COLO668 (cell line): ENCODE results near the gene PRDM5.

ENCODE experiments used
- DNase-seq: peaks from one replicate; lab custom pipeline; 2025; ENCODE audit not compliant: unreplicated experiment; lab: John Stamatoyannopoulos, UW

Gene PRDM5

DNA sequence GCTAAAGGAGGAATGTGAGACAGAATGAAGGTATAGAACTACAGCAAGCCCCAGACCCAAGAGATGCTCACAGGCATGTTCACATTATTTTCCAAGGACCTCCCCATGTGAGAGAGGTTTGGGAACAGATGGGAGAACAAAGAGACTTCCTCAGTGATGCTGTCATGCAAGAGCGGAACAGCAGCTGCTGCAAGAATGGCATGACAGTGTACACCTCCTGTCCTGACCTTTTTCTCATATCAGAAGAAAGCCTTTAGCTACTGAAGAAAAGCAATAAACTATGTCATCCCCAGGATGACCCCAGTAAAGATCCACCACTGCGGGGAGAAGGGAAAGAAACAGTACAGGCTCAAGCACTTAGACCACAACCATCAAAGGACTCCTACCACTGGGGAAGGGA, 7.2 kb downstream of the PRDM5 start:
- DNase-seq: peak; percentile 26

DNA sequence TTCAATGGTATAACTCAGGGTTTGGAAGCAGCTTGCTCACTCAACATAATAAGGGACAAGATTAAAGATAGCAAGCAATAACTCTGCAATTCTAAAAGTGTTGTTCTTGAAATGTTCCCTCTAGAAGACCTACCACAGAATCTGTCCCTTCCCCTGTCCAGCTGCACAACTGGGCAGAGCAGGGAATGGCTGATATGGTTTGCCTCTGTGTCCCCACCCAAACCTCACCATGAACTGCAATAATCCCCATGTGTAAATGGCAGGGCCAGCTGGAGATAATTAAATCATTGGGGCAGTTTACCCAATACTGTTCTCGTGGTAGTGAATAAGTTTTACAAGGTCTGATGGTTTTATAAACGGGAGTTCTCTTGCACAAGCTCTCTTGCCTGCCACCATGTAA, 19.1 kb downstream of the PRDM5 start:
- DNase-seq: no peak

DNA sequence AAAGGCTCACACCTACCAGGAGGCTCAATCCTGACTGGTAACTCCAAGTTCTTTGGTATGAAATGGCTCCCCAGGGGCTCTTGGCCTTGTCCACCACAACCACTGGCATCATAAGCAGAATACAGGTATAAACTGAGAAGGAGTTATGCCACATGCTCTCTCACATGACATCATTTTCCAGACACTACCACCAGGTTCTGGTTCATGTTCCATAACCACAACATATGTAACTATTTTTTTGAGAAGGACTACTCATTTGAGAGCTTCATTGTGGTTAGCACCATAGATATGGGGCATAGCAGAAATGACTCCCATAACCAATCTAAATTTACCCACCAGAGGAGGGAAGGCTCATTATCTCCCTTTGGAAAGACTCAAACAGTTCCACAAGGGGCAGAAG, 19.6 kb downstream of the PRDM5 start:
- no peak for DNase-seq

DNA sequence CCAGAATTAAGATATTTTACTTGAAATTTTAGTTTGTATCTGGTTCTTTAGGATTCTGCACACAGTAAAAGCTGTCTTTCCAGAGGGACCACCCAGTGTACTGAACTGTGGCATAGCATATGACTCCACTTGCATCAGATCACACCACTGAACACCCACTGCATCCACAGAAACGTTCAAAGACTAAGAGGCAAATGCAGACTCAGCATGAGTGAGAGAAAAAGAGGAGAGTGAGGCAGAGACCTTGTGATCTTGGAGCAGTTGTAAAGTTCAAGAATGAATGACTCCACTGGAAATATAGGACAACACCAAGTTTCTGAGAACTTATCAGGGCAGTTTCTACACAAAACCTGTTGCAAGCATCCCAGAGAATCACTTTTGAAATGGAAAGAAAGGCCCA, 20.8 kb downstream of the PRDM5 start:
- no peak for DNase-seq

DNA sequence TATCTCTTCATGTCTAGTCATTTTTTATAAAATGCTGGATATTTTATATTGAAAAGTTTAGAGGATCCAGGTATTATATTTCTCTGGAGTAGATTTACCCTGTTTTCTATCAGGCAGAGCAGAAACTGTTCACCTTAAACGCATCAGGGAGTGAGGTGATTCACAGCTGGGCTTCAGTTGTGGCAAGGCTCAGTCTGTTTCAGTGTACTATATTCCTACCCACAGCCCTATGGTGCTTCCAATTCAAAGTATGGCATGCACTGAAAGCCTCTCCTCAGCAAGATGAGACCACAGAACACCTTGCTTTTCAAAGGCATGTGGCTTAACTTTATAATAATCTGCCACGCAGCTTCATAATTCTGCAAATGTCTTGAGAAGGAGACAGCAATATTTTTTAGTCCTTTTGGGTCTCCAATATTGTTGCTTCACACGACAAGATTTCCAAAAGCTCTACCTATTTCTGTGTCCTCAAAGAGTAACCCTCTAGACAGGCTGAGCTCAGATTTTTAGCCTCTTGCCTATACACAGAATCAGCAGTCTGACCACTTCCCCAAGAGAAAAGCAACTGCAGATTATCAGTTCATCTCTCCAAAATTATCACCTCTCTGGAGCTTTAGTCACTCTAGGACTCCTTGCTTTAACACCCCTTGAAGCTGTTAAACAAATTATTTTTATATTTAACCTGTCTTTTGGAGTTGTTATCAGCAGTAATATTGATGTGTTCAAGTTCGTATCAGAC, 24.4 kb downstream of the PRDM5 start:
- no peak for DNase-seq

DNA sequence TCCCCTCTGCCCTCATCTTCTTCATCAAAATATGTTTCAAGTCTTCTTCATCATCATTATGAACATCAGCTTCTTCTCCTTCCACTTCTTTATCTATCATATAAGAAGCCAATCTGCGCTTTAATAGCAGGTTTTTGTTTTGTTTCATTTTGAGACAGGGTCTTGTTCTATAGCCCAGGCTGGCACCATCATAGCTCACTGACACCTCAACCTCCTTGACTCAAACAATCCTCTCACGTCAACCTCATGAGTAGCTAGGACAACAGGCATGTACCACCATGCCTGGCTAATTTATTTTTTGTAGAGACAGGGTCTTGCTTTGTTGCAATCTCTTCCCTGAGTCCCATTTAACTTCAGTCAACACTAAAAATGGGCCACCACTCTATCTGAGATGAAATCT, 27.0 kb downstream of the PRDM5 start:
- DNase-seq: no peak

DNA sequence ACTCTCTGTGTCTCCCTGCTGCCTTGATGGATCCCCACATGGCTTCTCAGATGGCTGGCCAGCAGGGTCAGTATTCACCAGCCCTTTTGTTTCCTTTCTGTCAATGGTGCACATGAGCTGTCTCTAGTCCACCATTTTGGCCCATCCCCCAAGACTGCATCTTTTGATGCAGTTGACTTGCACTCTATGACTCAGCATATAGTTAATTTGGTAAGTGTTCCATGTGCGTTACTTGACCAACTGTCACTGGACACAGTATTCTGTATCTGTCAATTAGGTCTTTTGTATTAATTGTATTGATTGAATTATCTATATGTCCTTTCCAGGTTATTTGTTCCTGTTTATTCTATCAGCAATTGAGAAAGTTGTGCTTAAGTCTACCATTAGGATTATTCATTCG, 29.2 kb downstream of the PRDM5 start:
- DNase-seq: no peak

DNA sequence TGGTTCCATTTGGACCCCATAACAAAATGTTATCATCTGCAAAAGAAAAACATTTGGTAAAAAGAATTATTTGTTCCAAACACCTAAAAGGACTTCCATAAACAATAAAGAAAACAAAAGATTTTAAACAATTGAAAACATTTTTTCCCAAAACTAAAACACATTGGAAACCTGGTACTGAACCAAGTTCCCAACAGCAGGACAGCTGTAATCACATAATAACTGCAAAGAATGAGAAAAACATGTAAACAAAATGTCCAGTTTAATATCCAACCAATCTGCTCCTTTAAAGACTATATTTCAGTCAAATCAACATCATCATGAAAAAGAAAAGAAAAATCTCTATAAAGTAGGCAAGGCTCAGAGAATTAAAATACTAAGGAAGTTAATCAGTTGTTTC, 36.3 kb downstream of the PRDM5 start:
- DNase-seq: no peak

DNA sequence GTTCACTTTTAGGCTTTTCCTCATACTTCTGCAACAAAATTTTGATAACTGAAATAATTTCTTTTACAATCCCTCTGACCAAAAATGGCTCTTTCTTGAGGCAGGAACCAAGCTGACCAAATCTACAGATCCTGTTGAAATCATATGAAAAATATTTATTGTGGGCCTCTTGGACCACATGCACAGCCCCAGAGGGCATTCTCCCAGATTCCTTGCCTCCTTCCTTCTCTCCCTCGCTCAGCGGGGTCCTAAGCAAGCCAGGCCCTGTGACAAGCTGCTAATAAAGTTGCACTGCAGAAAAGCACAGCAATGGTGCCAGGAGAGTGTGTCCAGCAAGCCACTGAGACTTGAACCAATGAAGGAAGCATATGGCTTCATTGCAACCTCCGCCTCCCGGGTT, 40.7 kb downstream of the PRDM5 start:
- DNase-seq: no peak

DNA sequence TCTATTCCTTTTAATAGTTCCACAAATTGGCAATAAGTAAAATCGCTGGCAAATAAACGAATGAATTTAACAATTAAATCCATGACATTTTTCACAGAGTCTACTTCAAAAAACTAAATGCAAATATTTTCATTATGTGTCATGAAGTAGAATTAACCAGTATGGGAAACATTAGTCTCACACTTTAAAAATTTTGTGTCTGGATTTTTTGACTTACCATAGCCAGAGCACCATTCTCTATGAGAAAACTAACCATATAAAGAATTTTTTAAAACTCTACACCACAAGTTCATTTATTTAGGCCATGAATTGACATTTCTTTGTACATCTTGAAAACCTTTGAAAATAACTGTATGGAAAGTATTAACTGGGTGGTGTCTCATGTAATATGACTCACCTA, 41.2 kb downstream of the PRDM5 start:
- no peak for DNase-seq

DNA sequence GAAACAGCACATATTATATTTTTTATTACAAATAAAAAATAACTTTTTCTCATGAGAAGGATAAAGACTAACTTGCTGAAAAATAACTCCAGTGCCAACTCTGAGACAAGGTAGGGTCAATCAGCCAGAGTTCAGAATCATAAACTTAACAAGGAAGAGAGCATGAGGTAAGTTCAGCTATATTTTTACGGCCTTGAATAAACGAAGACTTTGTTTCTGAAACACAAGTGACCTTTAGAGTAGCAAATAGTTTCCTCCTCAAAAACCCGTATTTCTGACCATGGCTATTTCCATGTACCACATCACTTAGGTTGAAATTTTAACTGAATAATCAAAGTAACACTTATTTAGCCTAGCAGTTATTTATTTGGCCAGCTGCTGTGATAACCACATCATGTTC, 45.5 kb downstream of the PRDM5 start:
- DNase-seq: no peak

DNA sequence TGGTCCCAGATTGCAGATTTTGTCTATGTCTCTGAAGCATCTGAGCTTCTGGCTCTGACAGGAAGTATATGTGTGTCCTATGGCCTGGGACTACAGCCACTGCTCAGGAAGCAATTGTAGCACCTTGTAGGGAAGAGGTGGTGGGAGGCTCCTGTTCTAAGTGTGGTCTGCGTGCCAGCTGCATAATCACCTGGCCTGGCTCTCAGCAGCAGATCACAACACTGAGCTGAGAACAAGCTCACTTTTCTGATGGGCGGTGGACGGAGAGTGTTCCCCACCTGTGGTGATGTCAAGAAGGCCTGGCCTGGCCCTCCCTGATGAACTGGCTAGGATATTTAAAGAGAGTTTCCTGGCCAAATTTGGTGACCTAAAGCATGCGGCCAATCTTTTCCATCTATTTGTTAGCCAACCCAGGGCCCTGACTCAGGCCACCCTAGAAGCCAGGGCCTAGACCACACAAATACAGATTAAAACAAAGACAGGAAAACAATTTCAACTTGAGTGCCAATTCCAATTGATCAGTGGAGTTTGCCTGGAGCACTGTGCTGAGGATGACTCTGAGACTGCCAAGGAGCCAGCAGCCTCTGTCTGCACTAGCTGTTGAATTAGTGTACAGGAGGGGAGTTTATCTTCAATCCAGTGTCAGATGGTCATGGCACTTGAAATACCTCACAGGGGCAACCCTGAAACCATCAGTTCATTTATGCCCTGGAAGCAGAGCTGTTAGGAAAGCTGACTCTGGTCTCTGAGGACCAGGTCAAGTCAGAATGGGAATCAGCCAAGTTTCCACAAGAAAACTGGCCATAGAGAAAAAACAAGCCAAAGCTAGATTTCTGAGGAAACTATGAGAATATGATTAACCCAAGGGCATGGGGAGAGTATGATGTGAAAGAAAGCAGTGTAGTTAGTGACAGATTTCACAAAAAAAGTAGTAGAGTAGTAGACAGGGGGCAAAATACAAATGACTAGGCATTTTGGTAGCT, 47.4 kb downstream of the PRDM5 start:
- DNase-seq: no peak

DNA sequence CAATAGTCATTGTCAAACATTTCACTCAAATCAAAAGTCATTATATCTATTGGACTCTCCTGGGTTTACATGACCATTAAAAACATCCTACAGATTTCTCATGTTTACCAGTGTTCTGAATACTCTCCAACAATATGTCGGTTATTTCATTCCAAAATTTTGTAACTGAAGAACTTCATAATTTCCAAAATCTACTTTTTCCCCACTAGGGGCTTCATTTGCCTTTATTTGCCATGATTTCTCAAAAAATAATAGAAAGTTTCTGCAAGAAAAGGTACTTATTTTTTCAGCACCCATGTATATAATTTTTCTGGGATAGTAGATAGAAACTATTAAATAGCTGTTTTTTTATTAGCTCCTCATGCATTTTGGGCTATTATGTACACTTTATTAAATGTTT, 49.0 kb downstream of the PRDM5 start:
- no peak for DNase-seq

DNA sequence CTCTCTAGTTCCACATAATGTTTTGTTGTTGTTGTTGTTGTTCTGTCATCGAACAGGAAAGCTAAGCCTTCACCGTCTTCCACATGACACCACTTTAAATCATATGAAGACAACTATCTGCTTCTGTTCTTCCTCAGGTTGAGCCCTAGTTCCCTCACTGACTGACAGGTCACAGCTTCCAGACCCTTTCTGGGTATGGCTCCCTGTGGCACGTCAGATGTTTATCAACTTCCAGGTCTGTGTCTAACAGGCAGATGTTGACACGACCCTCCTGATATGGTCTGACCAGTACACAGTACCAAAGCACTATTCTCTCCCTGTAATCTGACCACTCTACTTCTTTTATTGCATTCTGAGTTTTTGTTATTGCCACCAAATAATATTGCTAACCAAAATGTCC, 51.4 kb downstream of the PRDM5 start:
- no peak for DNase-seq

DNA sequence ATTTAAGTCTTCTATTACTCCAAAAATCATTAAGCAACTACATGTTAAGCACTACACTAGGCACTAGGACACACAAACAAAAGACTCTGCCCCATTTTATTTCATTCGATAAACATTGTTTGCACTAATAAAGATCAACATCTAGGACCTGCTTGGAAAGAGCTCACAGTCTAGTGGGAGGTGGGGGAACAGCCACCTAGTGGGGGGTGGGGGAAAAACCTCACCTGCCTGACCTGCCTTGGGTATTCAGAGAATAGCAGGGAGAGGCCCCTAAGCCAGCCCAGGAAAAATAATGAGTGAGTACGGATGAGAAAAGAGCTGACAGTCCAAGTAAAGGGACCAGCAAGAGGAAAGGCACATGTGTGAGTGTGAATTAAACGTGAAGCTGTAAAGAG, 52.2 kb downstream of the PRDM5 start:
- DNase-seq: peak; percentile 28

DNA sequence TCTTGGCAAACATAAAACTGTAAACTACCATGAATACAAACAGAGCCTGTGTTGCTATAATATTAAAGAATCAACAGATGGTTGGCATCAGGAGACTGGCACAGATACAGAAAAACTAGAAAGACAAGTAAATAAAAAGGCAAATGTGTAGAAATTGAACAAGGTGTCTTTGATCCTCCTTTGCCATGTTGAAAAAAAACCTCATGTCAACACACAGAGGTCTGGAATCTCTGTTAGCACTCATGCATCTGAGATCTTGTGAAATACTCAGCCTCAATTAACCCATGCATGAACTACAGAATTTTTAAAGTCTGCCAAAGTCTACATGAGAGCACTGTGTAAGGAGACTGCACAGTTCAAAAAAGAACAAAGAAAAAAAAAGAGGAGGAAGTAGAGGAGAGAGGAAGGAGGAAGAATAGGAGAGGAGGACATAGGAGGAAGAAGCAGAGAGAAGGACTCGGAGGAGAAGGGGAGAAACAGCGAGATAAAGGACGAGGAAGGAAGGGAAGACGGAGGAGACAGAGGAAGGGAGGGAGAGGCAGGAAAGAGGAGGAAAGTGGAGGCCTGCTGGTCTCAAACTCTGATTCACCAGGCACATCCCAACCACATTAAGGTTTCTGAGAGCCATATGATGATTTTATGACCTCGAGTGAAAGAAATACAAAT, 52.8 kb downstream of the PRDM5 start:
- no peak for DNase-seq

DNA sequence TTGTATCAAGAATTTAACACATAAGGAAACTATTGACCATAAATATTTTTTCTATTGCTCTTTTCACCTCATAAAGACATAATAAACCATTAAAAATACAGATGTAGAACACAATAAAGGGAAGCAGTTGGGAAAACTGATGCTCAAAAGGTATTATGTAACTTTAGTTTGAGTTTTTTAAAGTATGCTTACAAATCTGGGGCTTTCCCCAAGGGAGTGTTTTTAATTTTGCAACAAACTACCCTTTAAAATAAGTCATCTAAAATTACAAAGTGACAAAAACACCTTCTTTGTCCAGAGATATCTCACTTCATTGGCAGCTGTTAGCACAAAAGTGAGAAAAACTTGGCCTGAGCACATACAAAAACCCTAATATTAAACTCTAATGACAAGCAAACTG, 55.0 kb downstream of the PRDM5 start:
- no peak for DNase-seq

DNA sequence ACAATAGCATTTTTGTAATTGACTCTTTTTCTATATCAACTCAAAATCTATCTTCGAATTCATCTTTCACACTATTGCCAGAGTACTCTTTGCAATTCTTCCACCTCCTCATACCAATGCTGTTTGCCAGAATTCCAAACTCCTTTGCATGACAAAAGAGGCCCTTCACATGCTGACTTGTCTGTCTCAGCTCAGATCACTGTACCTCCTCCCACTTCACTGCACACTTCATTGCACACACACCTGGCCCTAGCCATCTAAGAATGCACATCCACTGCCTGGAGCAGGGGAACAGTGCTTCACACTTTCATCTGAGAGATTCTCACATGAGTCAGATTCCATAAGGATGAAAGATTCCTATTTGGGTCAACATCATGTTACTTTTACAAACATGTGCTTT, 56.5 kb downstream of the PRDM5 start:
- peak; percentile 54 for DNase-seq

DNA sequence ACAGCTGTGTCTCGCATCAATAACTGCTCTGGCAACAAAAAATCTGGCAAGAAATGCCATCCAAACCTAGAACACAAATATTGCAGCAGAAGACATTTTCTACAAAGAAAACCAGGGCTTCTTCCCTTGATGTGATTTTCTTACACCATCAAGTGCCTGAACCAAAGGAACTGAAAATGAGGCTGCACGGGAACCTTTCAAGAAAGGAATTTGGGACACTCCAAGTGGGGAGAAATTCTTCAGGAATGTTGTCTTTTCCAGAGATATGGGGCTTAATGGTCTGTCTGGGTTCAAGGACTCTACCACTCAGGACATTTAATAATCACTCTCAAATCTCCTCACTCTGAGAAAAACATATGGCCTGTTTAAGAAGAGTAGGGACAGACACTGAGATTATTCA, 57.6 kb downstream of the PRDM5 start:
- no peak for DNase-seq

DNA sequence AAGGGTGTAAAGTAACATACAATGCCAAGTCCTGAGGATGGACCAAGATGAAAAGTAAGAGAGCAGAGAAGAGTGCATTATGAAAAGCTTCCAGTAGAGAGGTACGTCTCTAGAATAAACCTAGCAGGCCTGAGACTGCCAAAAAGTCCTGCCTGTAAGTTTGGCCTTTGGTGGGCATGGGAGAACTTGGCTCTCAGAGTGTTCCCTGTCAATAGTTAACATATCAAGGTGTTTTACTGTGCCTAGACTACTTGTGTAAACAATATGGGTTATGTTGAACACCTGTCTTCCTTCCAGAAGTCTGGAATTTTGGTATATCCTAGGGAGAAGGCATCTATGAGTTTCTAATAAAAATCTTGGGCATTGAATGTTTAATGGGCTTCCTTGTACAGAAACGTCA, 60.1 kb downstream of the PRDM5 start:
- DNase-seq: no peak

DNA sequence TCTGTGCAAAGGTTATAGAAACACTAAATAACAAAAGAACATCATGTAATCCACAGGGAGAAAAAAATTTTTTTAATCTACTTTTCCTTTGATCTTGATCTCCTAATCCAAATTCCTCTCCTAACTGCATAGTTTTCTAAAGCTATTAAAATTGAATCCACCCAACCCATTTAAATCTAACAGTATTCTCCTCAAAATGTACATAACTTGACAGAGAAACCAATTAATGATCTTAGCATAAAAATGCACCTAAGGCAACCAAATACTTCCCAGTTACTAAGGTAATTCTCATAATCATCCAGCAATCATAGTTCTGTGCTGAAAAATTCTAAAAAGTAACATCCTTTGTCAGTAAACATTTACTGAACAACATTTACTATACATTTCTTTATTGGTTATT, 60.7 kb downstream of the PRDM5 start:
- no peak for DNase-seq

DNA sequence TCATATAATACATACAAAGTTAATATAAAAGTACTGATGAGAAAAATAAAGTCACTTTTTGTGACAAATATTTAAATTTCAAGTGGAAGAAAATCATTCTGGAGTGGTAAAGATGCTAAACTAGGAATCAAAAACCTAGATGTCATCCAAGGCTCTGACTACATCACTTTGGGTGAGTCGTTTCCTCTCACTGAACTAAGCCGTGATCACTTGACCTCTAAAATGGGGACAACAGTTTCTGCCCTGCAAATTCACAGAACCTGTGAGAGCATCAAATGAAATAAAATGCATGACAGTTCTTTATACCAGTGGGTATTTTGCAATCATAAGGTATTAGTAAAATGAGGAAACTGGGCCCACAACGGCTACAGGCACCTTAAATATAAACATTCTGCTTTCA, 63.8 kb downstream of the PRDM5 start:
- no peak for DNase-seq
